Upper lobe of left lung (tissue), 6 donors: ENCODE results near the gene ITPKC. TPM values are rescaled to one million over a fixed set of nuclear protein-coding genes. Genes with fewer than 3 reads are reported as not detected.

ENCODE experiments used
- ATAC-seq, 2 donors: fragments of 200-7000 bp; cut with Tn5 transposase; one replicate each; pipeline ENCODE4 v1.9.1; 2022; ENCODE audit warnings: mild to moderate bottlenecking in 2 of 2, moderate library complexity in 2 of 2; ENCODE audit not compliant: low FRiP score in 2 of 2
- DNase-seq, 2 donors: peaks; one replicate each; pipeline ENCODE4 v3.0.0-alpha.2; 2019 to 2020
- H3K27ac ChIP-seq, 4 donors: fragments of 200-600 bp; sonication (generic); one replicate each; pipeline ENCODE4 v1.5.1; 2016 to 2019
- H3K27me3 ChIP-seq, 4 donors: fragments of 200-600 bp; sonication (generic); one replicate each; pipeline ENCODE4 v1.5.1; 2017 to 2019
- H3K36me3 ChIP-seq, 4 donors: fragments of 200-600 bp; sonication (generic); one replicate each; pipeline ENCODE4 v1.5.1; 2016 to 2019
- H3K4me1 ChIP-seq, 4 donors: fragments of 200-600 bp; sonication (generic); one replicate each; pipeline ENCODE4 v1.5.1; 2018 to 2019
- H3K4me3 ChIP-seq, 4 donors: fragments of 200-600 bp; sonication (generic); one replicate each; pipeline ENCODE4 v1.5.1; 2017 to 2019; ENCODE audit warnings: mild to moderate bottlenecking in 2 of 4, moderate library complexity in 1 of 4
- H3K9me3 ChIP-seq, 4 donors: fragments of 200-600 bp; sonication (generic); one replicate each; pipeline ENCODE4 v1.5.1; 2018 to 2019
- EP300 ChIP-seq, 4 donors: sonication (generic); formaldehyde crosslinking; IDR thresholded peaks; one replicate each; pipeline ENCODE4 v1.5.1; 2017; ENCODE audit warnings: antibody characterized with exemption in 4 of 4, control low read depth in 2 of 4
- POLR2A ChIP-seq, 4 donors: fragments of 450-650 bp; IDR thresholded peaks; one replicate each; pipeline ENCODE4 v1.5.1; 2016 to 2017; ENCODE audit warnings: antibody characterized with exemption in 4 of 4, mild to moderate bottlenecking in 2 of 4
- POLR2AphosphoS5 ChIP-seq, 2 donors: sonication (generic); formaldehyde crosslinking; IDR thresholded peaks; one replicate each; pipeline ENCODE4 v1.5.1; 2017; ENCODE audit warnings: antibody characterized with exemption in 2 of 2
- WGBS, 2 donors: methylation state at CpG; one replicate each; pipeline ENCODE4 v1.1.5; 2017 to 2018; 5-methylcytosine and 5-hydroxymethylcytosine counted together
- total RNA-seq, 6 donors: library from RNA; depleted of rRNA in 4 of 6; stranded (reverse); fragments of >200 nt in 4 of 6; gene quantifications; one replicate each; pipeline versions ENCODE4 v1.1.0 to v1.2.1, GENCODE V29; 2016 to 2021
- TF ChIP-seq, protein P1 (sequence below), 6 experiments: fragments of 450-650 bp in 4 of 6; fragments of 200-600 bp in 2 of 6; sonication (generic) in 2 of 6; IDR thresholded peaks; one replicate each; pipeline ENCODE4 v1.5.1; 2016 to 2019; ENCODE audit warnings: antibody characterized with exemption in 6 of 6
- donor health status: DM: no; HTN: no; CAD: no; lungs with moderate emphysema.
- donor health status: DM: no; HTN: yes; CAD: no; lungs with severe emphysema.

The ITPKC gene
- total RNA-seq, 6 donors from 2014 or later: 38.4 to 76.0 (median 55.2) TPM

DNA sequence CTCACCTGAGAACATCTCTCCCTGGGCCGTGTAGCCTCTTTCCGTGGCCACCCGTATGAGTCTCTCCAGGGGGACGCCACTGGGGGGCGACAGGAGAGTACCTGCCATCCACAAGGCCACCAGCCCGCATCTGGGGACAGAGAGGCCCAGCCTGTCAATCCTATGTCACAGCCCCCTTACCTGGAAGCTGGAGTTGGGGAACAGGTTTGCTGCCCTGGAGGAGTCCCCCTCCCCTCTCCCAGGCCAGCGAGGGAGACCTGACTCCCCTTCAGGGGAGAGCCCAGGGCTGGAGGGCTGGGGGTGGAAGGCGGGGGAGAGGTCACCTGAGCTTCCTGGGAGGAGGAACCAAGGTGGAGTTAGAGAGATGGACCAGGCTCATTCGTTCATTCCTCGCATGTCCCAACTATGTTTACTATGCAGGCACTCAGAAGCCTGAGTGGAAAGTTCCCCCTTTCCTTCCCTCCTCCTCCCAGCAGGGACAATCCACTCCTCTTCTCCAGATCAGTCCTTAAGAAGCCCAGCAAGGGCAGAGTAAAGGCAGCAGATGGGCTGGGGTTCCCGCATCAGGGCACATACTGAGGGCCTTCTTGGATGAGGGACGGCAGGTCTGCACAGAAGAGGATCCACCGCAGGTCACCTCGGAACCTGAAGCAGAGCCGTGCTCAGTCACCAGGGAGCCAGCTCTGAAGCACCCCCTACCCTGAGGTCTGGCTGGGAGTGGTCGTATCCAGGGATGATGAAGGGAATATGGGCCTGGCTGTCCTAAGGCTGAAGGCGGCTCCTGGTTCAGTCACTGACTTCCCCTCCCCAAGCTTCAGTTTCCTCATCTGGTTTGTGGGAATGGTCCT lies 27.9 kb downstream of the ITPKC start:
- peak; percentile 5 to 77 for ATAC-seq
- WGBS, 2 donors: 63 to 69% methylated on average over 11 to 17 of the region's 17 CpGs
- peak; percentile 54 to 82 for DNase-seq

DNA sequence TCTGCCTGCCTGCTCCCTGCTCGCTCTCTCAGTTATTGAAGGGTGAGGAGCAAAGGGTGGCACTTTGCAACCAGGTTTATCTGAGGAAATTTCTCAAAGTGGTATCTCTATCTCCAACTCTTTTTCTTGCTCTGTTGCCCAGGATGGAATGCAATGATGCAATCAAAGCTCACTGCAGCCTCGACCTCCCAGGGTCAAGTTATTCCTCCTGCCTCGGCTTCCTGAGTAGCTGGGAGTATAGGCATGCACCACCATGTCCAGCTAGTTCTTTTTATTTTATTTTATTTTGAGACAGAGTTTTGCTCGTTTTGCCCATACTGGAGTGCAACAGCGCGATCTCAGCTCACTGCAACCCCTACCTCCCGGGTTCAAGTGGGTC lies 28.5 kb downstream of the ITPKC start:
- WGBS, 2 donors: 72 to 75% methylated on average over 7 of the region's 7 CpGs
- TF ChIP-seq EP300 (IDR thresholded peaks at IDR 0.05): no peak
- H3K4me1 ChIP-seq: peaks cover 21 to 40% (median 32%) of the 10 kb centered on the region in 4 donors
- H3K27me3 ChIP-seq: no peaks in the 10 kb centered on the region
- no peak for ATAC-seq
- peak overlapping the region in 2 of 4 donors; percentile 9 to 18 for H3K4me3 ChIP-seq
- DNase-seq: no peak
- H3K27ac ChIP-seq: peak overlapping the region; percentile 41 to 87 (median 75)
- H3K36me3 ChIP-seq: peaks cover 0 to 17% (median 7%) of the 10 kb centered on the region in 4 donors
- H3K9me3 ChIP-seq: no peaks in the 10 kb centered on the region

More for the DNA sequence above, 27.9 kb downstream of the ITPKC start:
- Histone ChIP-seq H3K4me3 (peak overlapping the region in 3 of 4 donors; percentile 18 to 25 (median 22)), H3K9me3 (no peaks in the 10 kb centered on the region), H3K36me3 (peaks cover 0 to 24% (median 13%) of the 10 kb centered on the region in 4 donors), H3K4me1 (peaks cover 21 to 37% (median 30%) of the 10 kb centered on the region in 4 donors), H3K27ac (peak overlapping the region; percentile 41 to 87 (median 75)), H3K27me3 (no peaks in the 10 kb centered on the region)
- TF ChIP-seq EP300 (IDR thresholded peaks at IDR 0.05) (peak in 1 of 4 donors; percentile 61), POLR2AphosphoS5 (IDR thresholded peaks at IDR 0.05) (peak in 1 of 2 donors; percentile 61), POLR2A (IDR thresholded peaks at IDR 0.05) (peak in 1 of 4 donors; percentile 70)
- TF ChIP-seq, protein P1, sequence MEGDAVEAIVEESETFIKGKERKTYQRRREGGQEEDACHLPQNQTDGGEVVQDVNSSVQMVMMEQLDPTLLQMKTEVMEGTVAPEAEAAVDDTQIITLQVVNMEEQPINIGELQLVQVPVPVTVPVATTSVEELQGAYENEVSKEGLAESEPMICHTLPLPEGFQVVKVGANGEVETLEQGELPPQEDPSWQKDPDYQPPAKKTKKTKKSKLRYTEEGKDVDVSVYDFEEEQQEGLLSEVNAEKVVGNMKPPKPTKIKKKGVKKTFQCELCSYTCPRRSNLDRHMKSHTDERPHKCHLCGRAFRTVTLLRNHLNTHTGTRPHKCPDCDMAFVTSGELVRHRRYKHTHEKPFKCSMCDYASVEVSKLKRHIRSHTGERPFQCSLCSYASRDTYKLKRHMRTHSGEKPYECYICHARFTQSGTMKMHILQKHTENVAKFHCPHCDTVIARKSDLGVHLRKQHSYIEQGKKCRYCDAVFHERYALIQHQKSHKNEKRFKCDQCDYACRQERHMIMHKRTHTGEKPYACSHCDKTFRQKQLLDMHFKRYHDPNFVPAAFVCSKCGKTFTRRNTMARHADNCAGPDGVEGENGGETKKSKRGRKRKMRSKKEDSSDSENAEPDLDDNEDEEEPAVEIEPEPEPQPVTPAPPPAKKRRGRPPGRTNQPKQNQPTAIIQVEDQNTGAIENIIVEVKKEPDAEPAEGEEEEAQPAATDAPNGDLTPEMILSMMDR (IDR thresholded peaks at IDR 0.05): peak in 3 of 6 experiments; percentile 31 to 46 (median 44)

DNA sequence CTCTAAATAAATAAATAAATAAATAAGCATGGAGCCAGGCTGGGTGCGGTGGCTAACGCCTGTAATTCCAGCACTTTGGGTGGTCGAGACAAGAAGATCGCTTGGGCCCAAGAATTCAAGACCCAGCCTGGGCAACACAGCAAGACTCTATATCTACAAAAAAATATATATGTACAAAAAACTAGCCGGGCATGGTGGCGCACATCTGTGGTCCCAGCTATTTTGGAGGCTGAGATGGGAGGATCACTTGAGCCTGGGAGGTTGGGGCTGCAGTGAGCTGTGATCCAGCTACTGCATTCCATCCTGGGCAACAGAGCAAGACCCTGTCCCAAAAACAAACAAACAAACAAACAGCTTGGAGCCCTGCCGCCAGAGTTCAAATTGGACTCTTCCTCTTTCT lies 30.6 kb downstream of the ITPKC start:
- DNase-seq (no peak), ATAC-seq (no peak)
- Histone ChIP-seq H3K4me1 (peaks cover 29 to 52% (median 41%) of the 10 kb centered on the region in 4 donors), H3K36me3 (peaks cover 0 to 2% (median 1%) of the 10 kb centered on the region in 4 donors), H3K27ac (peak overlapping the region in 2 of 4 donors; percentile 92 to 94), H3K4me3 (no peak overlapping the region), H3K27me3 (no peaks in the 10 kb centered on the region), H3K9me3 (no peaks in the 10 kb centered on the region)
- WGBS, 2 donors: 97% methylated on average over 7 of the region's 7 CpGs
- TF ChIP-seq EP300 (IDR thresholded peaks at IDR 0.05): no peak
- TF ChIP-seq POLR2AphosphoS5 (IDR thresholded peaks at IDR 0.05): no peak
- TF ChIP-seq, protein P1 (IDR thresholded peaks at IDR 0.05): no peak
- TF ChIP-seq POLR2A (IDR thresholded peaks at IDR 0.05): no peak

DNA sequence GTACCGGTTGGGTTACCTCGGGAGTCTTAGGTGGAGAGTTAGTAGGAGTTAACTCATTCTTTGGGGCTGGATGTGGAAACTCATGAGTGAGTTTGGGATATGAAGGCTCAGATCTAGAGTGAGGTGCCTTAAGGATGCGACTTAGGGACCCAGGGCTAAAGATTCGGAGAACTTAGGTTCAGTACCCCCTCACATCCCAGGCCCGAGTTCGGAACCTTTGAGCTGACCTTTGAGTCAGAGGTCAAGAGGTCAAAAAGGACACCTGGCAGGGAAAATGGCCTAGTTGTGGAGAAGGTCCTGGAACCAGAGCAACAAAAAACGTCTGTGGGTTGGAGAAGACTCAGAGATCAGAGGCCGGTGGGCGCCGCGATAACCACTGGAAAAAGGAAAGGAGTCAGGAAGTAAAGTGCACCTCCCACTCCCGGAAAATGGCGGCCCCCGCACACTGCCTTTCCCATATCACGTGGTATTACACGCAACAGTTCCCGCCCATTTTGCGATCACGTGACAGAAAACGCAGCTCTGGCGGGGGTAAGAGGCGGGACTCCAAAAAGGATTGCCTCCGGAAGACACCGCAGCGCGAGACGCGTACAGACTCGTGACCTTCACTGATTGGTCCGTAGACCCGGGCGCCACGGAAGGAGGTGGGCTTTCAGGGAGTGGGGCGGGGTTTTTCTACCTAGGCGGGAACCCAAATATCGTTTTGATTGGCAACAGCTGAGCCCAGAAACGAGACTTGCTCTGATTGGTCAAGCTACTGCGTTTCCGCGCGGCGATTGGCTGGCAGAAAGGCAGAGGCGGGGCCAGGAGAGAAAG lies 33.4 kb downstream of the ITPKC start, which contains the start of gene ACTMAP:
TSS of gene ACTMAP (minus strand) at position 420 of the 816 bp plus-strand sequence. CDS start 674 bp downstream, outside the sequence.
- peaks cover 48 to 69% (median 57%) of the 10 kb centered on the region in 4 donors for H3K4me1 ChIP-seq
- 0% methylated on average over 12 to 43 of the region's 43 CpGs for WGBS, 2 donors
- ATAC-seq: peak; percentile 97 to 98

More for the DNA sequence above, 33.4 kb downstream of the ITPKC start, which contains the start of gene ACTMAP:
- H3K9me3 ChIP-seq: no peaks in the 10 kb centered on the region
- peaks cover 0 to 3% (median 0%) of the 10 kb centered on the region in 4 donors for H3K36me3 ChIP-seq
- peak within 1 kb of the TSS; percentile 90 to 96 (median 93) for H3K27ac ChIP-seq
- H3K4me3 ChIP-seq: peak within 1 kb of the TSS; percentile 60 to 84 (median 74)
- peak in 1 of 2 donors; percentile 100 for DNase-seq
- TF ChIP-seq, protein P1 (IDR thresholded peaks at IDR 0.05): no peak
- TF ChIP-seq POLR2A (IDR thresholded peaks at IDR 0.05) (peak in 2 of 4 donors; percentile 82 to 84), POLR2AphosphoS5 (IDR thresholded peaks at IDR 0.05) (peak; percentile 87 to 88), EP300 (IDR thresholded peaks at IDR 0.05) (peak in 2 of 4 donors; percentile 12 to 59)
- no peaks in the 10 kb centered on the region for H3K27me3 ChIP-seq
